ENCODE measurements around the gene RAPGEF2.
"Not testable (repeated sequence)": the region's sequence is repeated elsewhere in the genome, so short reads cannot be mapped to it uniquely, and the experiment has no call there.

RAPGEF2 gene

DNA sequence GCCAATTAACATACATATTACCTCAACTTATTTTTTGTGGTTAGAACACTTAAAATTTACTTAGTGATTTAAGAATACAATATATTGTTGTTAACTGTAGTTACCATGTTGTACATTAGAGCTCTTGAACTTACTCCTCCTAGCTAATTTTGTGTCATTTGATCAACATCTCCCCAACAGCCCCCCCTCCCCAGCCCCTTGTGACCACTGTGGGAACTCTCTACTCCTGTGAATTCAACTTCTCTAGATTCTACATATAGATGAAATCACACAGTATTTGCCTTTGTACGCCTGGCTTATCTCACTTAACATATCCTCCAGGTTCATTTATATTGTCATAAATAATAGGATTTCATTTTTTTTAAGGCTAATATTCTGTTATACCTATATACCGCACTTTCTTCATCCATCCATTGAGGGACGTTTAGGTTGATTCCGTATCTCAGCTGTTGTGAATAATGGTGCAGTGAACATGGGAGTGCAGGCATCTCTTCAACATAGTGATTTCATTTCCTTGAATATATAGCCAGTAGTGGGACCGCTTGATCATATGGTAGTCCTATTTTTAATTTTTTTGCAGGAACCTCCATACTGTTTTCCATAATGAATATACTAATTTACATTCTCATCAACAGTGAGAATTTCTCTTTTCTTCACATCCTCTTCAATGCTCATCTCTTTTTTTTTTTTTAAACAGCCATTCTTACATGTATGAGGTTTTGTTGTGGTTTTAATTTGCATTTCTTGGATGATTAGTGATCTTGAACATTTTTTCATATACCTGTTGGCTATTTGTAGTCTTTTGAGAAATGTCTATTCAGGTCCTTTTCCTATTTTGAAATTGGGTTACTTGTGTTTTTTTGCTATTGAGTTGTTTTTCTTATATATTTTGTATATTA, 66.8 kb downstream of the RAPGEF2 start:
- DNase-seq = no peak

DNA sequence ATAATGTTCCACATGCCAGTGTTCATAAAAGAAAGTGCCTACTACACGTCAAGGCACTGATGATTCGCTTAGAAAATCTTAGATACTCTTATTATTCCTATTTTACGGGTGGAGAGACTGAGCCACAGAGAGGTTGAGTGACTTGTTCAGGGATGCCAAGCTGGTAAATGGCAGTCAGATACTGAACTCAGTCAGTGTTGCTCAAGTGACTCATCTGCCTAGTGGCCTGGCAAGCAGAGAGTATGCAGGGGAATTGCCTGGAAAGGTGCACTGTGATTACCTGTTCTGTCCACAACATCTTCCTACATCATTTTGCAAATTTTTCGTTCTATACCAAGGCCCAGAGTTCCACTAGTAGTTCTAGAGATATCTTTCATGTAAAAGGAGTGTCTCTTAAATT, 68.4 kb downstream of the RAPGEF2 start:
- peak; percentile 27 for DNase-seq

DNA sequence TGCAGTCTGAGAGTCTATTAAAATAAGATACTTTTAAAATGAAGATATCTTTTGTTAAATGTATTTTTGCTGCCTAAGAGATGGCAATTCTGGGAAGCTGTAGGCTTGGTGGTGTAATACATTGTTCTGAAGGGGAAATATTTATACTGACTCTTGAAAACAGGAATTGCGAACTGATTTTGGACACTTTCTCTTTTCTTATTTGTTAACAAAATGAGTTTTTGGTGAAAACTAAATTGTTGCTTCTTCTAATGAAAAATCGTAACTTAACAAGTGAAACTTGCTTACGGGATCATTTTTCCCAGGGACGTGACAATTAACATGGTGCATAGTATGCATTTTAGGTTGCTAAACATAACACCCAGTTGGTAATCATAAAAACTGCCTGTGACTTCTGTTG, 71.0 kb downstream of the RAPGEF2 start:
- DNase-seq = no peak

DNA sequence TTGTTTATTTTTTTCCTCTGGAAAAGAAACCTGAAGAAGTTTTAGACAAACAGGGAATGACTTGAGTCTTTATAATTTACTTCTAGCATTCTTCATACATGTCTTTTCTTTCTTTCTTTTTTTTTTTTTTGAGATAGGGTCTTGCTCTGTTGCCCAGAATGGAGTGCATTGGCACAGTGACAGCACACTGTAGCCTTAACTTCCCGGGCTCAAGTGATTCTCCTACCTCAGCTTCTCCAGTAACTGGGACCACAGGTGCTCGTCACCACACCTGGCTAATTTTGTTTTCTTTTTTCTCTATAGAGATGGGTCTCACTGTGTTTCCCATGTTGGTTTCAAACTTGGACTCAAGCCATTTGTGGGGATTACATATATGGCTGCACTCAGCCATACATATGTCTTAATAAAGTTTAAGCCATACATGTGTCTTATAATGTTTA, 71.8 kb downstream of the RAPGEF2 start:
- DNase-seq = no peak

DNA sequence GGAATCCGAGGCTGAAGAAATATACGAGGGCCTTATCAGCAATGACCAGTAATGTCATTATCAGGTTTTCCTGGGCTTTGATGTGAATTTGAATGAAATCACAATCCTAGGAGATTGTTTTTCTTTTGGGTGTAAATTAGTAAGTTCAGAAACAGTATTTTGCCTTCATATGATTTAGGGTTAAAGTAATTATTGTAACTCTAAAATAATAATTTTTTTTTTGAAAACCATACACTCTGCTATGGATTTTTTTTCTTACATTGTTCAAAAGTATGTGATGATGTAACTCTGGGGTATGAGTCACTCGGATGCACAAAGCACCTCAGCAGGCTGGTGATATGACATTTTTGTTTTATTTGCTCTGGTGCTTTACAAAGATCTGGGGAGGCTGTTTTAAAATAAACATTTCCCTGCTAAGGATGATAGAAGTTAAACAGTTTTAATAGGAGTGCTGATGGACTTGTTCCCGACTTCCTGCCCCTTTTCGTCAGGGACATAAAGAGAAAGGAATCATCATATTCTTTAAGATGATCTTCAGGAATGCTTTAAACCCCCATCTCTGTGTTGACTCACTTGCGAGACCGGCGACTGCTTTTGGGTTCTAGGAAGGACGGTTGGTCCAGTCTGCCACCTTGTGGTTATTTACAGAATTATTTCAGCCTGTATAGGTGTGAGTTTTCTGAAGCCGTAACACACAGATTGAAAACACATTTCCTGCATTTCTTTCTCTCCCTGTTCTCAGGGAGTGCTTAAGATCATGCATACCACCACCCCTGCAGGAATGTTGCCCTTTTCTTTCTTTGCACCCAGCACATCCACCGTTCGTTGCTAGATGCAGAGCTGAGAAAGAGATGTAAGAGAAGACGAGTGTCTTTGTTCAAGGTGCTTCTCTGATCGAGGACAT, 72.5 kb downstream of the RAPGEF2 start:
- peak; percentile 40 for DNase-seq

DNA sequence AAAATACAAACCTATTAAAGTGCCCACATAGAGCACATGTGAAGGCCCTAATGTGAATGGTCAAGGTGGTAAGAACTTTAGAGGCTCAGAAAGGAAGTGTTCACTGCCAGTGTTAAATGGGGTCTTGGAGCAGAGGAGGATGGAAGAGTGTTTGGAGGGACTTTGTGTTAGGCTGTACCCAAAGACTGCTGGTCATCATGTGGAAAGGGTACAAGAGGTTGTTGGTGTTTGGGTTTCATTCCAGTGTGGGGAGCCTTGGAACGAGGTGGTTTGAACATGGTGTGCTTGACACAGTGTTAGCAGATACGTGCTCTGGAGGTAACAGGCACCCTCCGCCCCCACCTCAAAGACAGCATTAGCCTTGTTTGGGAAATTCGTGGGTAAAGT, 73.1 kb downstream of the RAPGEF2 start:
- DNase-seq = no peak

DNA sequence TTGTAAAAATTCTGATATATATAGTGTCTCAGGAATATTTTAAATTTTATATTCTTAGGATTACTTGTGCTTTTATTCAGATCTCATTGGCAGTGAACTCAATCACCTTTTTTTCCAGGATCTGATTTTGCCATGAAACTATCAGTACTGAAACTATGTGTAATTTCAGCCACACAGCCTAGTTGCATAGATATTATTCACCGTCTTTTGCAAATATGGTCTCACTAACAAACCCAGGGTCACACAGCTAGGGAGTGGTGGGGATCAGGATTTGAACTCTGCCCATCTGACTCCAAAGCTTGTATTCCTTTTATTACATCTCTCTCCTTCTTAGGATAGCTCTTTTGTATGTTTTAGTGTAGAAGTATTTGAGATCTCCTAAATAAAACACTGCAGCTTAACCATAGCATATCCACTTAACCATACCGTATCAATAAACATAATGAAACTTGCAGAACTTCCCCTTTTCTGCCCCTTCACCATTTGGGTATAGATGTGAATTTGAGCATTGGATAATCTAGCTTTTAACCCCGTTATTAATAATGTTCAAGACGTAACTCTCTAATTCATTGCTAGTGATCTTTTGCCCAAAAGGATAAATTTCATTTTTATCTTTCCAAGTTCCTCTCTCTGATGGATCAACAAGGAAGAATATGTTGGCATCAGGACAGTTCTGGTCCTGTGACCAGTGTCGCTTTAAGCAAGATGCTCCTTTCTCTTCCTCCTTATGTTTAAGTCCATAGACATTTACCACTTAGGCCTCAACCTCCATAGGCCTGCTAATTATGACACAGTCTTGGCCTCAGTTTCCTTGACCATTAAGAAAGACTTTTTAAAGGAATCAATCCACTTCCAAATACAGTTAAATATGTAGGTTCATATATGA, 74.6 kb downstream of the RAPGEF2 start:
- DNase-seq = no peak

DNA sequence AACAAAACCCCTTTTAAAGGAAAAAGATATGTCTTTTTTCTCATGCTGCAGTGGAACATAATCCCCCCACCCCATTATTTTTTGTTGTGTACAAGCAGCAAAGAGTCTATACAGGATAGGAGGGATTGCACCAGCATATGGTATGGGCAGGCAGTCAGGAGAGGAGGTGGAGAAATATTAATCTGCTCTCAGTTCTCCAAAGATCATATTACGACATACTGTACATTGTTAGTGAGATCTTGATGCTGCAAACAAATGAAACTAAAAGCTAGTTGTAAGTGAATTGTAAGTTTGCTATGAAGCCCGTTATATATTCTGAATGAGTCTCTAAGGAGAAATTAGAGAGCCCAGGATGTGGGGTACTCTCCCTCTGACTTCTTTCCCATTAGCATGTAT, 75.3 kb downstream of the RAPGEF2 start:
- DNase-seq = no peak

DNA sequence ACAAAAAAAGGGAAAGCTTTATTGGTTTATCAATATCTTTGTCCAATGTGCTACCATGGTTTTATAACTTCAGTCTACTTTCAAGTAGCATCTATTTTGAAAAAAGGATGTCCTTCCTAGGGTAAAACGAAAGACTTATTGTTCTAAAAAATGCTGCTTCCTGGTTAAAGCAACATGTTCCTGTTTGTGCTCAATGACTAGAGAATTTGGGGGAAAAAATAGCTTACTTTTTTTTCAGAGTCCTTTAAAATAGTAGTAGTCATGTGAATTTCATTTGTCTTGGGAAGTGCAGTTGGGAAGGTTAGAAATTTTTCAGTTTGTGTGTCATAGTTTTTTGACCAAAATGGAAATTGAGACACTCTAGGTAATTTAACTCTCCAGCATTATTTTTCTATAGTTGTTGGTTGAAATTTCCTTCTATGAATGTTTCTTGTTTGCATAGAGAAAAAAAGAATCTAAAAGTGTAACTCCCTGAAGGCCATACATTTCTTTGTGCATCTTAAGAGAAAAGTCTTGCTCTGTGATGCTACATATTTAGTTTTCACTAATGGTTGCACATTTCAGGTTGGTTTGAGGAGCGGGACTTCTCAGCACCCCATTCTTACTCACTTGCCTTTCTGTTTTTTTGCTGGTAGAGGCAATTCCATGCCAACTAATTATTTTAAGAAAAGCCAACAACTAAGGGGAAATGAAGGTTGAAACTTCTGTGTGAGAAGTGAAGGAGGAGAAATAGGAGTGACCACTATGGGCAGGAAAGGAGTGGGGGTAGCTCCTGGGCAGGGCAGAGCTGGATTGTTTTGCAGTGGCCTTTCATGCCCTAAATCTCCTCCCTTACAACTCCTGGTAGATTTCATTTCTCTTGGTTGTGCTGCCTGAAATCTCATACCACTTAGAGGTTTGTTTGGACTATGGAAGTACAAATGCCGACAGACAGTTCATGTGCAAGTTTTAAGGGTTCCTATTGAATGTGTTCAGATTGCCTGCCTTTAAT, 76.4 kb downstream of the RAPGEF2 start:
- no peak for DNase-seq

DNA sequence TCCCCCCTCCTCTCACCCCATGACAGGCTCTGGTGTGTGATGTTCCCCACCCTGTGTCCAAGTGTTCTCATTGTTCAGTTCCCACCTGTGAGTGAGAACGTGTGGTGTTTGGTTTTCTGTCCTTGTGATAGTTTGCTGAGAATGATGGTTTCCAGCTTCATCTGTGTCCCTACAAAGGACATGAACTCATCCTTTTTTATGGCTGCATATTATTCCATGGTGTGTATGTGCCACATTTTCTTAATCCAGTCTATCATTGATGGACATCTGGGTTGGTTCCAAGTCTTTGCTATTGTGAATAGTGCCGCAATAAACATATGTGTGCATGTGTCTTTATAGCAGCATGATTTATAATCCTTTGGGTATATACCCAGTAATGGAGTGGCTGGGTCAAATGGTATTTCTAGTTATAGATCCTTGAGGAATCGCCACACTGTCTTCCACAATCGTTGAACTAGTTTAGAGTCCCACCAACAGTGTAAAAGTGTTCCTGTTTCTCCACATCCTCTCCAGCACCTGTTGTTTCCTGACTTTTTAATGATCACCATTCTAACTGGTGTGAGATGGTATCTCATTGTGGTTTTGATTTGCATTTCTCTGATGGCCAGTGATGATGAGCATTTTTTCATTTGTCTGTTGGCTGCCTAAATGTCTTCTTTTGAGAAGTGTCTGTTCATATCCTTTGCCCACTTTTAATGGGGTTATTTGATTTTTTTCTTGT, 81.2 kb downstream of the RAPGEF2 start:
- DNase-seq = not testable (repeated sequence)

DNA sequence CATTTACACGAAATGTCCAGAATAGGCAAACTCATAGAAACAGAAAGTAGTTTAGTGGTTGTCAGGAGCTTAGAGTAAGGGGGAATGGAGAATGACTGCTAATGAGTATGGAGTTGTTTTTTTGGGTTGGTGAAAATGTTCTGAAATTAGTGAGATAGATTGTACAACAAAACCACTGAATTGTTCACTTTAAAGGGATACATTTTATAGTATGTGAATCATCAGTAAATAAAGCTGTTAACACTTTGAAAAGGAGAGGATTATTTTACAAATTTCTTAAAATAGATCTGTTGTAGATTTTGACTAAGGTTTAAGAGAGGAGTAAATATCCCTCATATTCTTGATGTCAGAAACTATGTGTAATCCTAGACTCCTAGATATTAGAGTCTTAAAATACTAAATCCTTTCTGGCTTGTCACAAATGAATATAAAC, 82.7 kb downstream of the RAPGEF2 start:
- no peak for DNase-seq

DNA sequence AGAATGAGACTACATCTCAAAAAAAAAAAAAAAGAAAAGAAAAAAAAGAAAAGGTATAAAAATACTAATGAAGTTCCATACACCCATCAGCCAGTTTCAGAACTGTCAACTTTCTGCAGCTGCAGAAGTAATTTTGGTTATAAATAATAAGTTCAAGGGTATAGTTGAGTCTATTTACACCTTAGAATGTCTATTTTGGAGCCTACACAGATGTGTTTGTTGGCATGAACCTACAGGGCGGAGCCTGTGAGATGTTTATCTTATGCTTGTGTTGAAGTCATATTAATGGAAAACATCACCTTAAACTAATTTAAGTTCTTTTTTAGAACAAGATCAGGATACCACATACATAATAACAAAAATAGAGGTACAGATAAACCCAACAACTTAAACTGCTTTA, 85.8 kb downstream of the RAPGEF2 start:
- no peak for DNase-seq

DNA sequence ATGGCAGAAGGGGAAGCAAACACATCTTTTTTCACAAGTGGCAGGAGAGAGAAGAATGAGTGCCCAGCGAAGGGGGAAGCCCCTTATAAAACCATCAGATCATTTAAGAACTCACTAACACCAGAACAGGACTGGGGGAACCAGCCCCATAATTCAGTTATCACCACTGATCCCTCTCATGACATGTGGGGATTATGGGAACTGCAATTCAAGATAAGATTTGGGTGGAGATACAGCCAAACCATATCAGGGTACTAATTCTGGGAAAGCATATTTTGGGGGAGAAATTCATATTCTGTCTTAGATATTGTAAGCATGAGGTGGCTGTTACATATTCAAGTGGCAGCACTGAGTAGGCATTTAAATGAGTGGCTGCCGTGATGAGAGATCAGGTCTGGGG, 87.8 kb downstream of the RAPGEF2 start:
- DNase-seq = no peak

DNA sequence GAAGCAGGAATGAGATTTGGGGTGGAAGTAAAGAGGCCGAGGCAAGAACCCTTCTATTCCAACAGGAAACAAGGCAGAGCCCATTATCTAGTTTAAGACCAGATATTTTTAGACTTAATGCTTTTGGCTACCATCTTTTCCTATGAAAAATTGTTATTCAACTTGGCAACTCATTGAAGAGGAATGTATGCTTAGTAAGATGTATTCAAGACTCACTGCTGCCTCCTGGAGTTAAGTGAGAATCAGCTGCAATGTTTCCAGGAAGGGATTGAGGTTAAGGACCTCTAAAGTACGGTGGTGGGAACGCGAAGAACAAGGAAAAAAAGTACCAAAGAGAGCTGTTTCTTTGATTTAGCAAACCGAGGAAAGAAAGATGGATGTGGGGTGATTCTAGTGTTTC, 89.1 kb downstream of the RAPGEF2 start:
- DNase-seq = no peak

DNA sequence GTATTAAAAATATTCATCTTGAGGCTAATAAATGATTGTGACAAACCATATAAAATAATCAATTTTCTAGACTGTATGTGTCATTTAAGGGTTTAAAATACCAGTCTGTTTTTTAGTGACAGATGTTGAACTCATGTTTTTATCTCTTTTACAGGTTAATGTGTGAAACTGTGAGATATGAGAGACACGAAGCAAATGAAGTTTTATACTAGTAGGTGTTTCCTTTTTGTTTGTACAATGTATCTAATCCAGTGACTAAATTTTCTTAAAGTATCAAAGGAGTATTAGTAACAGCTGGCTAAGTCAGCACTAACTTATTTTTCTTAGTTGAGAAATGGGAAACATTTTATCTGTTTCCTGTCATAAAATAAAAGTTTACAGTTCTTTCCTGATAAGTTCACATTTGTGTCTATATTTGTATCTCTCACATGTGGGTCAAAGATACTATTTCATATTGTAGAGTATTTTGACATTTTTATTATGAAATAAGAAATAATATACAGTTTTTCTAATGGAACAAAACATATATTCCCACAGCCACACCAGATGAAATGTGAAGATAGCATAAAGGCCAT, 90.3 kb downstream of the RAPGEF2 start:
- DNase-seq = no peak

DNA sequence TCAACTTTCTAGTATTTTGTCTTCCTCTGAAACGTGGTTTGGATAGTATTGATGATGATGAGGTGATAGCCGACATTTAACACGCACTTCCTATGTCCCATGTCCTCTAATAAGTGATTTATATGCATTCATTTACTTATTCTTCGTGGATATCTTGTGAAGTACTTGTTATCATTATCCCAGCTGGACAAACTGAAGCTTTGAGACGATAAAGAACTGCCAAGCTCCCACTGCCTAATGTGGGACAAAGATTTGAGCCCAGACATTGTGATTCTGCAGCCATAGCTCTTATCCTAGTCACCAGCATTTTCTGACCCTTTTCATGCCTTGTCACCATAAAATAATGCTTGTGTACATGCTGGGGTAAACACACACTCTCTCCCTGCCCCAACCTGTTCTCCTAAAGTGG, 92.5 kb downstream of the RAPGEF2 start:
- DNase-seq = no peak

DNA sequence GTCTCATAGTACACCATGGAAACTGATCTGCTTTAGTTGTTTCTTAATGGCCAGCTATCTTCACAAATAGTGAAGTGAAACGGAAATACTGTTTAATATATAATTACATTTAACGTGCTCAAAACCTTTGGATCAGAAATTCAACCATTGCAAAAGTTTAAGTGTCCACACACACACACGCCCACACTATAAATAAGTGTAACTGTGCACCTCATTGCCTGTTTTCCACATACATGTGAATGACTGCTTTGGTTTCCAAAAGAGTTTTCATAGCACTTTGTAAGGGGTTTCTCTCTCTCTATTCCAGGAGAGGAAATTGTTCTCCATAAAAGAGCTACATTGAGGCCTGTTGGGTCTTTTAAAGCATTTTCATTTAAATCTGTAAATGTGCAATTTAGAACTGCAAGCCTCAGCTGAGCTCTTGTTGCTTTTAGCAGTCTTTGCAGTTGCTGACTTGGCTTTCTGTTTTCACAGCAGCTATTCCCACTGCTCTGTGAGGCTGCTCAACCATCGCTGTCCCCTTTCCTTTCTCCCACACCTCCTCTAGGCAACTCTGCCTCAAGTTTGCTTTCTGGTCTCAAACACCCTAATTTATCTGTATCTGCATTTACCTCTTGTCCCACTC, 94.5 kb downstream of the RAPGEF2 start:
- DNase-seq = no peak

DNA sequence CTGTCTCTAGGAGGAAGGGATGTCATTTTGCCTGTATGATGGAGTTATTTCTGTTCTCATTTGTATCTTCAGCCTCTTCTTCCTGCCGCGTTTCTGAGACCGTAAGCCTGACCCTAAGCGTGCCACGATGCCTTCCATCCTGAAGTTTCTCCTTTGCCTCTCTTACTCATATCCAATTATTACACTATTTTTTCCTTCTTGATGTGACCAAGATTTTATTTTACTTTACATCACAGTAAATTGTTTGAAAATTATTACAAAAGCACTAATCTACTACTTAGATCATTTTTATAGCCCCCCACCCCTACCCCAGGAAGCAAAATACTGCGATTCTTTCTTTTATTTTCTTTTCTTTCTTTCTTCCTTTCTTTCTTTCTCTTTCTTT, 95.0 kb downstream of the RAPGEF2 start:
- DNase-seq = no peak

DNA sequence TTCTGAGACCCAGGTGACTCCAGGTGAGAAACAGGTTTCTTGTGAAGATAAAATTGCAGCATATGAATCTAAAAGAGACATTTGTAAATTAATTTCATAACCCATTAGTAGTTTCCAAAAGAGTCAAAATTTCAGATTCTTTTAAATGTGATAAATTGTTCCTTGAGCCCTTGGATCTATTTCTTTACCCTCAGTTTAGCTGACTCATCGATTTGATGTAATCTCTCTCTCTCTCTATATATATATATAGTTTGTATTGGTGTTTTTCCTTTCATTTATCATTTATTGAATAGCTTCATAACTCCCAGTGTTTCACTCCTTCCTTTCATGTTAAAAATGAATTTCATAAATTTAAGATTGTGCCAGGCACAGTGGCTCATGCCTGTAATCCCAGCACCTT, 96.9 kb downstream of the RAPGEF2 start:
- no peak for DNase-seq

DNA sequence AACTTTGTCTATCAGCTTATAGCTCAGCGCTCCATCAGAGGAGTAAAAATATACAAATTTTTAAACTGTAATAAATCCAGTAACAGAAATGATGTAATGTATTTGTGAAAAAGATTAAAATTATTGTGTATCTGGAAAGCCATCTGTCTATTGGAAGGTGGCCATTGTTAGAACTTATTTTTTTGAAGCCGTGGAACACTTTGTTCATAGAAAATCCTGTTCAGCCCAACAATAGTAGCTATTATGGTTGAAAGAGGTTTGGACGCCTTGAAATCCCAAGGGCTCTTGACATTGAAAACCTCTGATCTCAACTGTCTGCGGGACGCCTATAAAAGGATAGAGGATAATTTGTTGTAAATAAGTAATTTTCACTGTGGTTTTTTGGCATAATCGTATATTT, 98.3 kb downstream of the RAPGEF2 start:
- no peak for DNase-seq
